Liver (tissue), 9 donors: ENCODE measurements around the gene ZNF146. TPM values are rescaled to one million over a fixed set of nuclear protein-coding genes. Genes with fewer than 3 reads are reported as not detected.

Experiments
- DNase-seq: peaks from one replicate; pipeline ENCODE4 v3.0.0-alpha.2; 2017; ENCODE audit warnings: low spot score
- H3K27ac ChIP-seq, 2 donors: one replicate each; pipeline ENCODE4 v1.7.0; 2013; ENCODE audit warnings: inconsistent platforms in 2 of 2, low read length in 2 of 2, control low read depth in 1 of 2, low read depth in 1 of 2, mild to moderate bottlenecking in 1 of 2
- H3K27me3 ChIP-seq, 4 donors: one replicate each; pipeline versions ENCODE4 v1.6.1 to v1.7.0; 2013; ENCODE audit warnings: low read length in 3 of 4, inconsistent platforms in 1 of 4, mild to moderate bottlenecking in 1 of 4, moderate library complexity in 1 of 4; ENCODE audit not compliant: control insufficient read depth in 4 of 4, insufficient read depth in 4 of 4
- H3K36me3 ChIP-seq, 4 donors: one replicate each; pipeline versions ENCODE4 v1.6.1 to v1.7.0; 2013; ENCODE audit warnings: low read length in 3 of 4, mild to moderate bottlenecking in 3 of 4, low read depth in 1 of 4, moderate library complexity in 1 of 4; ENCODE audit not compliant: control insufficient read depth in 4 of 4, insufficient read depth in 3 of 4
- H3K4me1 ChIP-seq, 4 donors: one replicate each; pipeline versions ENCODE4 v1.6.1 to v1.7.0; 2013; ENCODE audit warnings: low read length in 3 of 4, mild to moderate bottlenecking in 3 of 4, moderate library complexity in 1 of 4; ENCODE audit not compliant: control insufficient read depth in 4 of 4, insufficient read depth in 4 of 4
- H3K4me3 ChIP-seq, 3 donors: one replicate each; pipeline versions ENCODE4 v1.6.1 to v1.7.0; 2013; ENCODE audit warnings: low read length in 3 of 3, control low read depth in 1 of 3, low read depth in 1 of 3, mild to moderate bottlenecking in 1 of 3
- H3K9ac ChIP-seq, 2 donors: one replicate each; pipeline ENCODE4 v1.7.0; 2013; ENCODE audit warnings: low read length in 2 of 2, mild to moderate bottlenecking in 2 of 2, moderate library complexity in 2 of 2, control low read depth in 1 of 2, low read depth in 1 of 2
- H3K9me3 ChIP-seq, 4 donors: one replicate each; pipeline versions ENCODE4 v1.6.1 to v1.7.0; 2013; ENCODE audit warnings: low read length in 3 of 4; ENCODE audit not compliant: control insufficient read depth in 4 of 4
- ATF3 ChIP-seq: IDR thresholded peaks from 2 replicates; pipeline ENCODE4 v1.6.1; 2016; ENCODE audit warnings: antibody characterized with exemption
- CTCF ChIP-seq: fragments of 150-350 bp; IDR thresholded peaks from 2 replicates; pipeline ENCODE4 v1.5.1; 2017; ENCODE audit warnings: improper control_type of control experiment, low read depth, low read length; ENCODE audit not compliant: missing input control
- EGR1 ChIP-seq, 2 donors: IDR thresholded peaks; 2 replicates each; pipeline ENCODE4 v1.6.1; 2016 to 2018; ENCODE audit warnings: antibody characterized with exemption in 2 of 2, low read depth in 2 of 2
- FOXA1 ChIP-seq: IDR thresholded peaks from 2 replicates; pipeline ENCODE4 v1.6.1; 2016; ENCODE audit warnings: antibody characterized with exemption
- GABPA ChIP-seq, 2 donors: IDR thresholded peaks in 1 of 2; conservative IDR thresholded peaks in 1 of 2; 2 replicates each; pipeline ENCODE4 v1.6.1; 2016; ENCODE audit warnings: antibody characterized with exemption in 2 of 2, mild to moderate bottlenecking in 1 of 2, moderate library complexity in 1 of 2
- HNF4A ChIP-seq, 2 donors: conservative IDR thresholded peaks; 2 replicates each; pipeline ENCODE4 v1.6.1; 2016; ENCODE audit warnings: antibody characterized with exemption in 2 of 2, mild to moderate bottlenecking in 2 of 2
- HNF4G ChIP-seq: IDR thresholded peaks from 2 replicates; pipeline ENCODE4 v1.6.1; 2016; ENCODE audit warnings: antibody characterized with exemption
- JUND ChIP-seq, 2 donors: IDR thresholded peaks; 2 replicates each; pipeline ENCODE4 v1.6.1; 2016; ENCODE audit warnings: antibody characterized with exemption in 2 of 2
- MAX ChIP-seq: IDR thresholded peaks from 2 replicates; pipeline ENCODE4 v1.6.1; 2016; ENCODE audit warnings: antibody characterized with exemption
- NR2F2 ChIP-seq: IDR thresholded peaks from 2 replicates; pipeline ENCODE4 v1.6.1; 2016; ENCODE audit warnings: antibody characterized with exemption
- RAD21 ChIP-seq, 2 donors: IDR thresholded peaks; 2 replicates each; pipeline ENCODE4 v1.6.1; 2016; ENCODE audit warnings: antibody characterized with exemption in 2 of 2, mild to moderate bottlenecking in 2 of 2
- REST ChIP-seq: IDR thresholded peaks from 2 replicates; pipeline ENCODE4 v1.6.1; 2016; ENCODE audit warnings: antibody characterized with exemption, mild to moderate bottlenecking
- RXRA ChIP-seq, 2 donors: IDR thresholded peaks; 2 replicates each; pipeline ENCODE4 v1.6.1; 2017 to 2018; ENCODE audit warnings: antibody characterized with exemption in 2 of 2, mild to moderate bottlenecking in 1 of 2
- TAF1 ChIP-seq: conservative IDR thresholded peaks from 2 replicates; pipeline ENCODE4 v1.6.1; 2016; ENCODE audit warnings: antibody characterized with exemption, mild to moderate bottlenecking
- YY1 ChIP-seq: IDR thresholded peaks from 2 replicates; pipeline ENCODE4 v1.6.1; 2016; ENCODE audit warnings: antibody characterized with exemption, mild to moderate bottlenecking
- ZBTB33 ChIP-seq: IDR thresholded peaks from 2 replicates; pipeline ENCODE4 v1.6.1; 2016; ENCODE audit warnings: antibody characterized with exemption
- WGBS: extraction: QIAGEN DNeasy Blood & Tissue Kit; methylation state at CpG from one replicate; pipeline ENCODE4 v1.1.7; 2013; 5-methylcytosine and 5-hydroxymethylcytosine counted together
- polyA plus RNA-seq, 2 donors: library from polyadenylated mRNA; stranded (reverse) in 1 of 2; unstranded in 1 of 2; fragments of 200-250 nt in 1 of 2; fragments of >200 nt in 1 of 2; fragmentation: Nextera tagmentation in 1 of 2; extraction: Ambion mirVana in 1 of 2; gene quantifications; one replicate each; pipeline versions ENCODE4 v1.2.1 to v1.2.3, GENCODE V29; 2013 to 2015
- total RNA-seq, 2 donors: library from RNA; depleted of rRNA; stranded (reverse); fragments of >200 nt; gene quantifications; one replicate each; pipeline ENCODE4 v1.2.3, GENCODE V29; 2014
- donor health status: healthy.
- donor health status: healthy.
- donor health status: healthy.
- donor health status: healthy.
- donor health status: healthy.

ZNF146 gene
- total and polyA plus RNA-seq, 4 donors, result 16.6 to 48.6 (median 24.1) TPM

GRCh38 chr19:36266375-36266961, 51.6 kb downstream of the ZNF146 start:
- H3K9ac ChIP-seq, result no peak overlapping the region
- TF ChIP-seq FOXA1 (no peak), HNF4A (conservative IDR thresholded peaks at IDR 0.05) (no peak), MAX (no peak), NR2F2 (no peak), ATF3 (no peak), RXRA (IDR thresholded peaks at IDR 0.05) (no peak), EGR1 (IDR thresholded peaks at IDR 0.05; ENCODE audit: low read depth in 2 of 2) (no peak), RAD21 (IDR thresholded peaks at IDR 0.05) (no peak), YY1 (no peak), GABPA (IDR thresholded peaks at IDR 0.05 in 1 of 2, conservative IDR thresholded peaks at IDR 0.05 in 1 of 2) (no peak), ZBTB33 (no peak), REST (no peak), TAF1 (no peak), HNF4G (no peak), JUND (IDR thresholded peaks at IDR 0.05) (no peak)
- H3K27me3 ChIP-seq, result no peaks in the 10 kb centered on the region
- WGBS, result 78% methylated on average over 50 of the region's 50 CpGs
- H3K36me3 ChIP-seq, result no peaks in the 10 kb centered on the region
- DNase-seq, result no peak
- H3K4me3 ChIP-seq, result no peak overlapping the region
- H3K9me3 ChIP-seq, result peaks cover 0 to 17% (median 7%) of the 10 kb centered on the region in 4 donors
- H3K27ac ChIP-seq, result no peak overlapping the region
- no peaks in the 10 kb centered on the region for H3K4me1 ChIP-seq

- peak overlapping the region in 1 of 3 donors; percentile 12 for H3K4me3 ChIP-seq
- H3K27ac ChIP-seq, result no peak overlapping the region
- H3K36me3 ChIP-seq, result no peaks in the 10 kb centered on the region
- no peaks in the 10 kb centered on the region for H3K27me3 ChIP-seq
- peaks cover 0 to 17% (median 7%) of the 10 kb centered on the region in 4 donors for H3K9me3 ChIP-seq
- no peak for DNase-seq
- H3K9ac ChIP-seq, result no peak overlapping the region
- WGBS, result 94% methylated on average over 36 of the region's 36 CpGs
- H3K4me1 ChIP-seq, result no peaks in the 10 kb centered on the region
- TF ChIP-seq ATF3 (no peak), ZBTB33 (no peak), CTCF (no peak), HNF4A (conservative IDR thresholded peaks at IDR 0.05) (no peak), EGR1 (IDR thresholded peaks at IDR 0.05; ENCODE audit: low read depth in 2 of 2) (no peak), MAX (no peak), YY1 (no peak)
These were observed 52.3 kb downstream of the ZNF146 start for GRCh38 chr19:36267061-36267845.
